ENCODE data around the gene CCR7.

CCR7 gene

DNA sequence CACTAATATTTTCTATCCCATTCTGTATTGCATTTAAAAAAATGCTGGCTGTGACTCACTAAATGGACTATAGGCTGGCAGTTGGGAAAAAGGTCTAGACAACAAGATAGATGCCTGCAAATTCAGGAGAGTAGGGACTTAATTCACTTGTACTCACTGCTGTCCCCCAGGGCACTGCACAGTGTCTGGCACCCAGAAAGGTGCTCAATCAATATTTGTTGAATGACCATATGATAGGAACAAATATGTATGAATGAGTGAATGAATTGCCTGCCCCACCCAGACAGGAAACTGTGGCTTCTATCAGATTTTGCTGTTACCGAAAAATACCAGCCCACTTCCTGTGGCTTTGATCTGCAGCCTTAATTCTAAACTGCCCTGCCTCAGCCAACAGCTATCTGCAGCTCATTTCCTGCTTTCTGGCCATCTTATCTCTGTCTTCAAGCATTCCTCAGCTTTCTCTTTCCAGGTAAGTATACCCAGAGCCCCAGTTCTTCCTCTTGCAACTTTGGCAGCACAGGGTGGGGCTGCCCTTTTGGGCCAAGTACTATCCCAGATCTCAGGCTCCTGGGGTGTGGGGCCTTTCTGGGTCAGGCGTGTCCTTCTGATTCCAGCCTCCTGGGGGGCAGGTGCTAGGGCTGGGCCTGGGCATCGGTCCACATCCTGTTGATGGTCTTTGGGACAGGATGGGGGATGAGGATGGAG, 48.5 kb downstream of the CCR7 start:
- DNase-seq, result no peak

DNA sequence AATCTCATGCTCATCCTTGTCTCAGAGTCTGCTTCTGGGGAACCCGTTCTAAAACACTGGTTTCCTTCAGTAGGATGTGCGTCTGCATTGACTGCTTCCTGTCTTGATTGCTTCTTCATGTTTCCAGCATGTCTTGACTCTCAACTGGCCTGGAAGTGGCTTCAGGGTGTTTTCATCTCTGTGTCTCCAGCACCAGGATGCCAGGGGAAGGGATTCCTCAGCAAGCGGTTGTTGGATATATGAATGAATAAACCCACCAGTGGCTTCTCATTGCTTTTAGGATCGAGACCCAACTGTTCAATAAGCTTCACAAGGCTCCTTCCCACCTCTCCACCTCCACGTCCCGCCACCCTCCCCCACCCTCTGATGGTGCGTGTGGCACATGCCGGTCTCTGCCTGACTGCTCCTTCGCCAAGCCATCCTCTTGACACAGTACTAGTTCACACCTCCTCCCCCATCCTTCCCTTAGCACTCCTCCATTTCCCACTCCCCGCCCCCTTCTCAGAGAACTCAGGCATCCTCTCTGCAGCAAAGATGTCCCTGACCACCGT, 49.7 kb downstream of the CCR7 start:
- no peak for DNase-seq

GRCh38 chr17:40515011-40515410, 50.3 kb downstream of the CCR7 start:
- no peak for DNase-seq

- no peak for DNase-seq
Measured at GRCh38 chr17:40514013-40514875, 51.0 kb downstream of the CCR7 start.

DNA sequence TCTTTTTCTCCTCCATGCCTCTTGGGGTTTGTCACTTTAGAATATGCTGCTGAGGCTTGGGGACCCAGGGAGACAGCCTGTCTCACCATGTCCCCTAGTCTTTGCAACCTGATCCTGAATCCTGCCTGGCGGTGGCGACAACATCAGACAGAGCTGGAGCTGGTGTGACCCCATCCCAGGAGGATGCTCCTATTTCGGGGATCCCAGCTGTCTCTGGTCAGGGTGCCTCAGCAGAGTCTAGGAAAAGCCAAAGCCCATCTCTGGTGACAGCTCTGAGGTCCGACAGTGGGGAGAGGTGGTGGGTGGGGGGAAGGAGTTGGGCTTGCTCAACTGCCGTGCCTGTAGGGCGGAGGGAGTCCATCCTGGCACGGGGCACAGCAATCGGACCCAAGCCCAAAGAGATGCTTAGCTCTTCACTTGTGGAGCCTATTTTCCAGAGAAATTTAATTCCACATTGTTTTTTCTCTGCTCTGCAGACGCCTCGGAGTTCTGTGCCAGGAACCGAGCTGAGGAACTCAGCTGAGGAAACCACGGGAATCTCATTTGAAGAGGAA, 53.5 kb downstream of the CCR7 start:
- DNase-seq, result no peak

GRCh38 chr17:40511136-40511535, 54.1 kb downstream of the CCR7 start:
- DNase-seq, result no peak

DNA sequence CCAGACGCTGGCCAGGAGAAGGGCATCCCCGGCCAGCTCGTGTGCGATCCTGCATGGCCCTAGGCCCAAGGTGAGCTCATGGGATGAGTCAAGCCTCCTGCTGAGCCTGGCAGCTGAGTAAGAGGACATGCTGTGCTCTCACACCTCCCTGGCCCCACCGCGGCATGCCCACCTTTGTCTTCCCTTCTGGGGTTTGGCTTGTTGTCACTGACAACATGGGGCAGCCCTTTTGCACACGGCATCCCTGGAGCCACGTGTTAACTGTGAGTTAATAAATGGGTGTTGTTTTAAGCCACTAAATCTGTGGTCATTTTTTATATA, 55.0 kb downstream of the CCR7 start:
- no peak for DNase-seq

DNA sequence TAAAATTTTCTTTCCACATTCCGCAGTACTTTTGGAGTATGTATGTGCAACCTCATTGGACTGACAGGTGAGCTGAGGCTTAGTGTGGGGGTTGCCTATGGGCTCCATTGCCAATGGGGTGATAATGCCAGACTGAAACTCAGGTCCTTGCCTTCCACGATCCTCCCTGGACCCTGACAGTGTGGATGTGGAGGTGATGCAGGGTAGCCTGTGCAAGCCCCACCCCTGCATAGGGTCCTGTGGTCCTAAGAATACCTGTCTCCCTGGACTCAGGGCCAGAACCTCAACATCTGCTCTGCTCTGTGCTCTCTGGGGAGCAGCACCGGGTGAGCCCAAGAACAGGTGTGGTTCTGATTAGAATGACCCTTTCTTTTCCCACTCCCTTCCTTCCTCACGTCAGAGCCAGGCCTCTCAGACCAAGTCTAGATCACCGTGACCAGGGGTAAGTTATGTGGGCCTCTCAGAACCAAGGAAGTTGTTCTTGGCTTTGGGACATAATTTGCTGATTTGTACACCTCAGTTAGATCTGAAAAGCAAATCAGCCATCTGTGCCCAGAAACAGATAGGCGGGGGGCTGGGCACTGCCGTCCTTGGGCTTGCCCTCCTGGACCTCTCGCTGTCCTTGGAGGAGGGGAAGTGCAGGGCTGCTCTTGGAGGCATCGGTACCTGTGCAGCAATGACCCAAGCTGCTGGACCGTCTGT, 55.5 kb downstream of the CCR7 start:
- no peak for DNase-seq

- no peak for DNase-seq
Measured at GRCh38 chr17:40506786-40507185, 58.5 kb downstream of the CCR7 start.

All from right kidney (tissue), 1 donor.